ENCODE results near the gene ERC1.

- TF ChIP-seq CTCF (IDR thresholded peaks at IDR 0.05) = no peak
- TF ChIP-seq POLR2A (IDR thresholded peaks at IDR 0.05) = no peak
- TF ChIP-seq POLR2AphosphoS5 (IDR thresholded peaks at IDR 0.05) = no peak
These were observed 319.6 kb downstream of the ERC1 start for GRCh38 chr12:1310653-1311052.
